Measurements from ENCODE around the gene PALLD.

Gene PALLD

DNA sequence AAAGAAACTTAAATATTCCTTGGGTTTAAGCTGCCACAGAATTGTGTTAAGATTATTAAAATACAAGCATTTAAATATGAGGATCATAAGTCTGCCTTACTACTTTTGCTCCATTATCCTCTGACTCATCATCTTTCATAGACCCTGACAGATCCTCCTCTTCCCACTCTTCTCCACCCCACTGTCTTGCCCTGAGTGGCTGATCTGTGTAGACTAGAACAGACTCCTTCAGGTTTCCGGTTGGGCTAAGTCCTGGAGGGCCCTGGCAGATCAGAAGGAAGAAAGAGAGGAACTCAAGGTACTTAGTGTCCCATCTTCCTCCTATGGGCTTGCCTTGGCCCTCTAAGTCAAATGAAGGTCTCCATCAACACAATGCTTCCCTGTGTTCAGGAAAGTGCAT lies 30.7 kb downstream of the PALLD start:
- DNase-seq (ENCODE audit: low read depth) = no peak

- DNase-seq (ENCODE audit: low read depth) = no peak
Observed at GRCh38 chr4:168528131-168528949, 31.5 kb downstream of the PALLD start.

GRCh38 chr4:168529257-168529656 lies 32.4 kb downstream of the PALLD start:
- no peak for DNase-seq (ENCODE audit: low read depth)

DNA sequence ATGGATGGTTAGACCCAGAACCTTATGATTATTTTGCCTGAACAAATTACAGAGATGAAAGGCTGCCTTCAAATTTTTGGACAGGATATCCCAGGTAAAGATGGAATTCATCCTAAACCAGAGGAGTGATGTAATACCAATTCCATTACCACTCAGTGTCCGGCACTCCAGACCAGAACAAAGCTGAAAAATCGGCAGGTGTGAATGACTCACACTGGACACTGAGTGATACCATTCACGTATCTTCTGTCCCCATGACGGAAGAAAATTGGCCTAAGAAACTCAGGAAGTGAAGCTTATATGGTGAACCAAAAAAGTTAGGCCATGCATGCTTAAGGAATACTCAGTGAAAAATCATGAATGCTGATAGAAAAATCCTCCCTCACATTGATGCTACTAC lies 34.5 kb downstream of the PALLD start:
- no peak for DNase-seq (ENCODE audit: low read depth)

DNA sequence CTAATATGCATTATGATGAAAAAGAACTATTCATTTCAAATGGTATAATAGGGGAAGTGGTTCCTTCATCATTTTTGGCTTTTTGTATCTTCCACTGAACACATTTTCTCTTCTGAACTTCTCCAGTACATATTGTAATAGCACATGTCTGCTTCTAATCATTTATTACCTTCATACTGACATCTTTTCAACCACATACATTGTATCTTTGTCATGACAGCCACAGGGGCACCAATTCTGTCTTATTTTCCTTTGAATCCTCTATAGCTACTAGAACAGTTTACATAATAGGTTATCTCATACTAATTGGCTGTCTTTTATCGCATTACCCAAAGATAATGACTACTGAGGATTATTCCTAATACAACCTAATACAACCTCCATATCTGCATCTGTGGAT lies 37.7 kb downstream of the PALLD start:
- no peak for DNase-seq (ENCODE audit: low read depth)

- no peak for DNase-seq (ENCODE audit: low read depth)
Observed at GRCh38 chr4:168535689-168536088, 38.8 kb downstream of the PALLD start.

DNA sequence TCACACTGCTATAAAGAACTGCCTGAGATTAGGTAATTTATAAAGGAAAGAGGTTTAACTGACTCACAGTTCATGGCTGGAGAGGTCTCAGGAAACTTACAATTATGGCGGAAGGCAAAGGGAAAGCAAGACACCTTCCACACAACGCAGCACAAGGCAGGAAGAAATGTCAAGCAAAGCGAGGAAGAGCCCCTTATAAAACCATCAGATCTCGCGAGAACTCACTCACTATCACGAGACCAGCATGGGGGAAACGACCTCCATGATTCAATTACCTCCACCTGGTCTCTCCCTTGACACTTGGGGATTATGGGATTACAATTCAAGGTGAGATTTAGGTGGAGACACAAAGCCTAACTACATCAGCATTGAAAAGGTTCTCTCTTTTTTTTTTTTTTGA lies 39.6 kb downstream of the PALLD start:
- no peak for DNase-seq (ENCODE audit: low read depth)

DNA sequence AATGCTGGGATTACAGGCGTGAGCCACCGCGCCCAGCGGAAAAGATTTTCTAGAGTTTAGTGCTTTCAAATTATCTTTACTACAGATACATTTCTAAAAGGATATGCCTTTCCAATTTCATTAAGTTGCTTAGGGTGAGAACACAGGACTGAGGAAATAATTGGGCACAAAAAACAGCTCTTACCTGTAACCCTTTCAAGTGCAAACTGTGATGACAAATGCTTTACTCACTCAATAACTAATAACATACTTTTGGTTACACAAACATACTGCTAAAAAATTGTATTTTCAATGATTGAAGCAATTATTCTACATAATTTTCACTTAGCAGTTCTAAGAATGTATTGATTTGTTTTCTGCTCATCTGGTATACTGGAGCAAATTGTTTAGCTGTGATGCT lies 40.2 kb downstream of the PALLD start:
- no peak for DNase-seq (ENCODE audit: low read depth)

DNA sequence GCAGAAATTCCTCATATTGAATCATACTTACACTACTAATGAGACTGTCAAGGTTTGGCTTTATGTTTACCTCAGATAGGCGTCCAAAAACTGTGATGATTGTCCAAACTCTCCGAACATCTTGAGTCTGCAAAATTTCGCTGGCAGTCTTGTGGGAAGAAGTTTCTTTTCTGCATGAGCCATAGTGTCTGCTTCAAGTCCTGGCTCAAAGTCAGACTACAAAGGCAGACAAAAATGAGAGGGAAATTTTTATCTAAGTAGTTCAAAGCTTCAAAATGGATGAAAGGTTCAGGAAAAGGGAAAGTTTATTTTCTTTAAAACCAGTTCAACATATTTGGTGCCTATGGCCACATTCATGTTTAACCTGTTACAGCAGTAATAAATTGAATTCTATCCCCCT lies 40.7 kb downstream of the PALLD start:
- DNase-seq (ENCODE audit: low read depth) = no peak

DNA sequence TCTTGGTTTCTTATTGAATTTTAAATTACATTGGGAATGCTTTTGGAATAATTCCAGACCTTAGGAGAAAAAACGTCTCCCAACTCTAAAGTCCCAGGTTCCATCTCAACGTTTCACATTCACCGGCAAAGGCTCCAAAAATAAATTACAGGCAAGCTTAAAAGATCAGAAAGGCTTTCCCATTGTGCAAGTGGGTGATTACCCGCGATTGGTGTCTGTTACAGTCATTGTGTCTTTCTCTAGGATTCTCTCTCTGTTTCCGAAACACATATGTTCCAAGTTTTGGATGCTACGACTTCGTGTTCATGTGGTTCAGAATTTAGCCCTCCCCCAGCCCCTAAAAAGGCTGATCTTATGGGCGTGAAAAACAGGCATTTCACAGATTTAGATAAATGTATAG lies 41.8 kb downstream of the PALLD start:
- no peak for DNase-seq (ENCODE audit: low read depth)

DNA sequence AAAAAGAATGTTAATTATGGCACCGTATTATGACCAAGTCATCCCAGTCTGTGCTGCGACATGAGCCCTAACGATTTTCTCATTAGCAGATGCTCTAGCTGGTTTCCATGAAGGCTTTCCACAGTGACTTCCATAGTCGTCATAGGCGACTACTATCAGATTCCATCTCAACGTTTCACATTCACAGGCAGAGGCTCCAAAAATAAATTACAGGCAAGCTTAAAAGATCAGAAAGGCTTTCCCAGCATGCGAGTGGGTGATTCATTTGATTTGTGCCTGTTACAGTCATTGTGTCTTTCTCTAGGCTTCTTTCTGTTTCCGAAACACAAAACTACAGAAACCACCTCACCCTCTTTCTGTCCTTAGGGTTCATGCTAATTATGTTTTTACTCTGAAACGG lies 43.2 kb downstream of the PALLD start:
- no peak for DNase-seq (ENCODE audit: low read depth)

DNA sequence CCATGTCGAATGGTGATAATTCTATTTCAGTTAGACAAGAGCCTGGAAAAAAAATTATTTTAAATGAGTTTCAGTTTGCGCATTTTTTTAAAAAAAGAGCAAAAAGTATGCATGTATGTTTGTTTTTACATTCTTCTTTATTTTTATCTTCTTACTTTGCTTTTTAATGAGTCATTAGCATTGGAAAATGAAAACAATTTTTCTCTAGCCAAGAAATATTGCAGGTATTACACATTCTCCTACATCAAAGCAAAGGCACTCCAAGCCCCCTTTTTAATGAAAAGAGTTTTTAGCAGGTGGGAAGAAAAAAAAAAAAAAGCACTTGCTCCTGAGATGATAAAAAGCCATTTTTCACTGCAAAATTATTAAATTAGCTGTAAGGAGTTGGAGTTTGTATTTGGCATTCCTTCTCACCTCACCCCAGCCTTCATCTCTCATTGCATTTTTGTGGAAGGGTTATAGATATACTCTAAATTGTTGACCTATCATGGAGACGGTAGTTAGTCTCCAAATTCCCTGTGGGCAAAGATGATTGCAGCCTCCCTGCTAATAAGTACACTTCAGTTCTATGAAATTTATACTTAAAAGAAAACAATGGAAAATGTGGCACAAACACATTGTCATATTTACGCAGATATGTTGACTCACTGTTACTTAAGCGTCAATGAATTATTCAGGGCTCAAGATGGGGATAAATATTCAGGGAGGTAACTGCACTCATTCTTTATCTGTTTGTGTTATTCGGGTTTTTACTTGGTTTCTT lies 43.8 kb downstream of the PALLD start:
- DNase-seq (ENCODE audit: low read depth) = no peak

GRCh38 chr4:168541266-168541953 lies 44.6 kb downstream of the PALLD start:
- no peak for DNase-seq (ENCODE audit: low read depth)

GRCh38 chr4:168549143-168549542 lies 52.3 kb downstream of the PALLD start:
- DNase-seq (ENCODE audit: low read depth) = no peak

- no peak for DNase-seq (ENCODE audit: low read depth)
Observed at GRCh38 chr4:168550064-168550766, 53.4 kb downstream of the PALLD start.

GRCh38 chr4:168551211-168551610 lies 54.4 kb downstream of the PALLD start:
- DNase-seq (ENCODE audit: low read depth) = no peak

DNA sequence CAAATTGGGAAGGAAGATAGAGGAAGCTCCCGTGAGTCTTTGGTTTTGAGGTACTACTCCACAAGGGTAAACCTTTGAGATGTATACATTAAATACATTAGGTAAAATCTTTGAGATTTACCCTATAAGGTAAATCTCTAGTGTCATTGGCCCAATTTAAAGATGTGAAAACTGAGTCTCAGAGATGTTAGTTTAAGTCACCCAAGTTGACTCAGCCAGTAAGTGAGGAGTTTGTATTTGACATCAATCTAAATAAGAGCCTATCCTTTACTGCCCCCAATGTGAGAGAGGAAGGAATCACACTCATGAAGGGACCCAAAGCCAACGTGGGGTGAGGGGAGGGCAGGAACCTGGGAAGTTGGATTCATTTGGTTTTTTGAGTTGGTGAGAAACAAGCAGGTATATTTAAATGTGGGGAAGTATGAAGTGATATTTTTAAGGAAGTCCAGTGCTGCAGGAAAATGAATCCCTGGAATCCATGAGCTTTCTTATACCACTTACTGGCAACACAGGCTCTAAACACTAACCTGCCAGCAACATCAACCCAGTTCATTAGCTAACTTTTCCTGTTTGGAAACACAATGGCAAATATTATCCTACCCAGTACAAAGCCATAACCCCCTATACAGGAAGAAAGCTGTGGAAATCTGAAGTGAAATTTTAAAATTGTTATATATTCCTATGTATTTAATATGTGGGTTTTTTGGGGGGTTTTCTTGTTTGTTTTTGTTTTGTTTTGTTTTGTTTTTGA lies 55.3 kb downstream of the PALLD start:
- no peak for DNase-seq (ENCODE audit: low read depth)

GRCh38 chr4:168553714-168554370 lies 57.0 kb downstream of the PALLD start:
- DNase-seq (ENCODE audit: low read depth) = no peak

- DNase-seq (ENCODE audit: low read depth) = no peak
Observed at GRCh38 chr4:168555437-168555836, 58.6 kb downstream of the PALLD start.

DNA sequence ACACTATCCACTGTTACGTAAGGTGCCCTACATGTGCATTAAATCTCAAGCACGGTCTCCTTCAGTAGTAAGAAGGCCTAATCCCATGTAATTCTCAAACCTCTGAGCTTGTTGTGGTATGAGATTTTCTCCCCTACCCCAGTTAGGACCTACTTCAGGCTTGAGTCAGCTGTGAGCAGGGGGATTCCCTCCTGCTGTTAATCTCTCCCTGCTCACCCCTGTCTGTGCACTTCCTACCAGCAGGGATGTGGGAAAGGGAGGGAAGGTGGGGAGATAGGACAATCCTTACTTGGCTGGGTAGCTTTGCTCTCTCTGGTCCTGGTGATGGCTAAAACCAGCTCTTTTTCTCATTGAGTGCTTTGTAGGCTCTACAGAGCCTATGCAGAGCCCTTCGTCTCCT lies 60.8 kb downstream of the PALLD start:
- DNase-seq (ENCODE audit: low read depth) = no peak

- DNase-seq (ENCODE audit: low read depth) = no peak
Observed at GRCh38 chr4:168558599-168558998, 61.7 kb downstream of the PALLD start.

Data from T follicular helper cell (primary cell).